A549 treated with DMSO at 1 μM for 4 hours (cell line): ENCODE results near the gene OTOA. TPM values are rescaled to one million over a fixed set of nuclear protein-coding genes. Genes with fewer than 3 reads are reported as not detected.

ENCODE experiments used
- total RNA-seq: library from RNA; stranded (reverse); fragments of 200-300 nt; extraction: Qiagen RNA extraction; gene quantifications from 5 replicates; pipeline ENCODE4 v1.2.3, GENCODE V29; 2022; ENCODE audit warnings: low read depth

OTOA gene
- total RNA-seq, result 0.05 TPM in 1 of 5 replicates, not detected in the others

DNA sequence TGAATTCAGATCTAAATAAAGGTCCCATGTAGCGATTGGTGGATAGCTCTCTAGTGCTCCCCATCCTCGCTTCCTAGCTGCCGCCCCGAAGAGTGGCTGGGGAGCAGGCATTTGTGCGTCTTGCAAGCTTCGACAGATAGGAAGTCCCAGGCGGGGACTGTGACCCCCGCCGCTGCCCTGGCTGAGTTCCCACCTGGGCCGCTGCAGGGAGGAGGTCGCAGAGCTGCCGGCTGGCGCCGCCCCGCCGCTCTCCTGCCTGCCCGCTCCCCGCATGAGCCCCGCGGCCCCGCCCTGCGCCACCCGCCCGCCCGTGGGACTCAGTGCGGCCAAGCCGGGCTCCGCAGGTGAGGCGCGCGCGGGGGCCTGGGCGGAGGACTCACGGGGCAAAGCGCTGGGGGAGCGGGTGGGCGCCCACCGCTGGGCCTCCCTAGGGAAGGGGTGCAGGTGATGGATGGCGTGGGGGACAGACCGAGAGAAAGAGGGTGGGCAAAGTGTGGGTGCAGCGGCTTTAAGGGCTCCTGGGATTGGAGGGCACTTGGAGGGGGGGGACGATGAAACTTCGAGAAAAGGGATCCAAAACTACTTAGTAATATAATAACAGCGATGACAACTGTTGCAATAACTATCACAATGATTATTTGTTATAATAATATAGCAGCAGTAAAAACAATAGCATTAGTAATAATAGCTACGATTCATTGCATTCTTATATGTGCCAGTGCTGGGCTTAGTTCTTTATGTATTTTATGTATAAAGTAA is at the start of gene OTOA:
OTOA (plus strand) TSS at position 80 of the 759 bp plus-strand sequence. CDS start 14,547 bp downstream, outside the sequence.

DNA sequence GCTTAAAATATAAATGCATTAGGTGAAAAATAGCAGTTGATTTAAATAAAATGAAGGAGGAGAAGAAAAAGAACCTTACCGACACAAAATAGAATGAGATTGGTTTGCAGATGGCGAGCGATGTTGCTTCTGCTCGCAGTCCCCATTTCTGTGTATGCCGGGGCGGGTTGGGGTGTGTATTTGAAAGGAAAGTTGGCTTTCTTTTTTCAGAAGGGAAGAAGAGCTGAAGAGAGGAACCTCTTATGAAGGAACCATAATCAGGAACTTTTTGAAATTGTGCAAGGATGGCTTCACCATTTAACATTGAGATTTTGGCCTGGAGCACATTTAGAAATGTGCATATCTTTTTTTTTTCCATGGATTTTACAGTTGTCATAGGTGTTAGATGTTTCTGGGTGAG is 11.3 kb upstream of the OTOA start, which contains the start of gene IGSF6:
IGSF6 (minus strand) TSS at position 156 of the 400 bp plus-strand sequence; CDS start at position 146, 10 bp downstream.

Other genes with a start within 250 kb of the OTOA start
- 87.6 to 111 TPM (median 99.9 TPM) in 5 replicates for gene METTL9, start 64.4 kb upstream of the OTOA start, total RNA-seq
- gene IGSF6, start 11.4 kb upstream of the OTOA start, total RNA-seq, result not detected in 5 replicates
- gene NPIPB4, start 193.8 kb downstream of the OTOA start, total RNA-seq, result 23.4 to 39.4 TPM (median 26.2 TPM) in 5 replicates